WTC11 (cell line): ENCODE results near the gene FBXL13. TPM values are rescaled to one million over a fixed set of nuclear protein-coding genes. Genes with fewer than 3 reads are reported as not detected.

ENCODE experiments used
- ATAC-seq: fragments of 200-7000 bp; cut with Tn5 transposase; 2 replicates; pipeline ENCODE4 v1.10.0; 2021; ENCODE audit warnings: mild to moderate bottlenecking, moderate library complexity
- CTCF ChIA-PET: fragments of 300-600 bp; sonication (Branson Sonifier 250); formaldehyde crosslinking; loops from one replicate; lab custom pipeline; 2021; ENCODE audit warnings: antibody characterized with exemption; lab: Charles Lee
- POLR2A ChIA-PET: fragments of 350-600 bp; sonication (Branson Sonifier 250); formaldehyde crosslinking; loops from one replicate; lab custom pipeline; 2021; ENCODE audit warnings: antibody characterized with exemption; lab: Charles Lee
- DNase-seq: peaks from one replicate; pipeline ENCODE4 v3.0.0; 2021; ENCODE audit warnings: low spot score
- H3K27ac Mint-ChIP-seq: 2 replicates; pipeline ENCODE4 v1.8.0; 2021; ENCODE audit warnings: mixed read lengths
- H3K27me3 Mint-ChIP-seq: 2 replicates; pipeline ENCODE4 v1.8.0; 2021; ENCODE audit warnings: low read depth, mild to moderate bottlenecking, moderate library complexity, mixed read lengths
- H3K36me3 Mint-ChIP-seq: 2 replicates; pipeline ENCODE4 v1.8.0; 2021; ENCODE audit warnings: mixed read lengths
- H3K4me1 Mint-ChIP-seq: 2 replicates; pipeline ENCODE4 v1.8.0; 2022; ENCODE audit warnings: mixed read lengths
- H3K4me3 Mint-ChIP-seq: 2 replicates; pipeline ENCODE4 v1.8.0; 2021; ENCODE audit warnings: mild to moderate bottlenecking, moderate library complexity, mixed read lengths
- H3K9me3 Mint-ChIP-seq: 2 replicates; pipeline ENCODE4 v1.8.0; 2021; ENCODE audit warnings: mixed read lengths
- GABPB1 ChIP-seq: sonication (generic); formaldehyde crosslinking; IDR thresholded peaks from 2 replicates; pipeline ENCODE4 v1.8.1; 2023; ENCODE audit warnings: mild to moderate bottlenecking, missing genetic modification reagents
- HMGA2 ChIP-seq: fragments of 250-450 bp; sonication (Bioruptor Pico); IDR thresholded peaks from 2 replicates; pipeline ENCODE4 v1.4.0; 2021; ENCODE audit warnings: mild to moderate bottlenecking, moderate library complexity
- KAT7 ChIP-seq: sonication (generic); formaldehyde crosslinking; IDR thresholded peaks from 2 replicates; pipeline ENCODE4 v1.8.1; 2023; ENCODE audit warnings: missing genetic modification reagents, mild to moderate bottlenecking, borderline replicate concordance
- MYBL2 ChIP-seq: sonication (generic); formaldehyde crosslinking; IDR thresholded peaks from 2 replicates; pipeline ENCODE4 v1.8.1; 2023; ENCODE audit warnings: mild to moderate bottlenecking, moderate library complexity, missing genetic modification reagents
- NFYB ChIP-seq: sonication (generic); formaldehyde crosslinking; conservative IDR thresholded peaks from 2 replicates; pipeline ENCODE4 v1.8.0; 2022; ENCODE audit warnings: low read depth, missing genetic modification reagents
- RELA ChIP-seq: sonication (generic); formaldehyde crosslinking; IDR thresholded peaks from 2 replicates; pipeline ENCODE4 v1.8.1; 2022; ENCODE audit warnings: missing genetic modification reagents, mild to moderate bottlenecking, borderline replicate concordance
- TEAD4 ChIP-seq: sonication (generic); formaldehyde crosslinking; IDR thresholded peaks from 2 replicates; pipeline ENCODE4 v1.8.0; 2022; ENCODE audit warnings: mild to moderate bottlenecking, missing genetic modification reagents
- ZBTB21 ChIP-seq: sonication (generic); formaldehyde crosslinking; IDR thresholded peaks from 2 replicates; pipeline ENCODE4 v1.8.1; 2023; ENCODE audit warnings: mild to moderate bottlenecking, missing genetic modification reagents, borderline replicate concordance
- ZNF423 ChIP-seq: fragments of 250-450 bp; sonication (Bioruptor Pico); IDR thresholded peaks from 2 replicates; pipeline ENCODE4 v2.1.2; 2022; ENCODE audit warnings: mild to moderate bottlenecking, moderate library complexity
- total RNA-seq: library from RNA; stranded (reverse); gene quantifications from 3 replicates; pipeline ENCODE4 v1.2.3, GENCODE V29; 2021
- TF ChIP-seq, protein P1 (sequence below): fragments of 250-450 bp; sonication (Bioruptor Pico); IDR thresholded peaks from 2 replicates; pipeline ENCODE4 v1.9.0; 2021; ENCODE audit warnings: mild to moderate bottlenecking
- TF ChIP-seq, protein P2 (sequence below): sonication (generic); formaldehyde crosslinking; IDR thresholded peaks from 2 replicates; pipeline ENCODE4 v1.8.0; 2022; ENCODE audit warnings: mild to moderate bottlenecking, missing genetic modification reagents
- TF ChIP-seq, protein P3 (sequence below): sonication (generic); formaldehyde crosslinking; conservative IDR thresholded peaks from 2 replicates; pipeline ENCODE4 v1.8.1; 2023; ENCODE audit warnings: mild to moderate bottlenecking, low read depth, missing genetic modification reagents, moderate library complexity
- TF ChIP-seq, protein P4 (sequence below): sonication (generic); formaldehyde crosslinking; IDR thresholded peaks from 2 replicates; pipeline ENCODE4 v1.8.1; 2022; ENCODE audit warnings: mild to moderate bottlenecking, missing genetic modification reagents, moderate library complexity, borderline replicate concordance
- TF ChIP-seq, protein P5 (sequence below): fragments of 250-450 bp; sonication (Bioruptor Pico); conservative IDR thresholded peaks from 2 replicates; pipeline ENCODE4 v1.9.0; 2021; ENCODE audit warnings: mild to moderate bottlenecking

Gene FBXL13
- total RNA-seq, 1 experiment from 2014 or later = 1.7 TPM

DNA sequence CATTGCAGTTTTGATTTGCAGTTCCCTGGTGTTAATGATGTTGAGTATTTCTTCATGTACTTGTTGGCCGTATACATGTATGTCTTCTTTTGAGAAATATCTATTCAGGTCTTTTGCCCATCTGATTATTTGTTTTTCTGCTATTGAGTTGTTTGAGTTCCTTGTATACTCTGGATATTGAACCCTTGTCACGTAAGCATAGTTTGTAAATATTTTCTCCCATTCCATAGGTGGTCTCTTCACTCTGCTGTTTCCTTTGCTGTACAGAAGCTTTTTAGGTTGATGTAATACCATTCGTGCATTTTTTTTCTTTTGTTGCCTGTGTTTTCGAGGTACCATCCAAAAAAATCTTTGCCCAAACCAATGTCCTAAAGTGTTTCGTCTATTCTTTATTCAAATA, 205.4 kb downstream of the FBXL13 start (continued):
- TF ChIP-seq, protein P1, sequence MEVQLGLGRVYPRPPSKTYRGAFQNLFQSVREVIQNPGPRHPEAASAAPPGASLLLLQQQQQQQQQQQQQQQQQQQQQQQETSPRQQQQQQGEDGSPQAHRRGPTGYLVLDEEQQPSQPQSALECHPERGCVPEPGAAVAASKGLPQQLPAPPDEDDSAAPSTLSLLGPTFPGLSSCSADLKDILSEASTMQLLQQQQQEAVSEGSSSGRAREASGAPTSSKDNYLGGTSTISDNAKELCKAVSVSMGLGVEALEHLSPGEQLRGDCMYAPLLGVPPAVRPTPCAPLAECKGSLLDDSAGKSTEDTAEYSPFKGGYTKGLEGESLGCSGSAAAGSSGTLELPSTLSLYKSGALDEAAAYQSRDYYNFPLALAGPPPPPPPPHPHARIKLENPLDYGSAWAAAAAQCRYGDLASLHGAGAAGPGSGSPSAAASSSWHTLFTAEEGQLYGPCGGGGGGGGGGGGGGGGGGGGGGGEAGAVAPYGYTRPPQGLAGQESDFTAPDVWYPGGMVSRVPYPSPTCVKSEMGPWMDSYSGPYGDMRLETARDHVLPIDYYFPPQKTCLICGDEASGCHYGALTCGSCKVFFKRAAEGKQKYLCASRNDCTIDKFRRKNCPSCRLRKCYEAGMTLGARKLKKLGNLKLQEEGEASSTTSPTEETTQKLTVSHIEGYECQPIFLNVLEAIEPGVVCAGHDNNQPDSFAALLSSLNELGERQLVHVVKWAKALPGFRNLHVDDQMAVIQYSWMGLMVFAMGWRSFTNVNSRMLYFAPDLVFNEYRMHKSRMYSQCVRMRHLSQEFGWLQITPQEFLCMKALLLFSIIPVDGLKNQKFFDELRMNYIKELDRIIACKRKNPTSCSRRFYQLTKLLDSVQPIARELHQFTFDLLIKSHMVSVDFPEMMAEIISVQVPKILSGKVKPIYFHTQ = no peak

DNA sequence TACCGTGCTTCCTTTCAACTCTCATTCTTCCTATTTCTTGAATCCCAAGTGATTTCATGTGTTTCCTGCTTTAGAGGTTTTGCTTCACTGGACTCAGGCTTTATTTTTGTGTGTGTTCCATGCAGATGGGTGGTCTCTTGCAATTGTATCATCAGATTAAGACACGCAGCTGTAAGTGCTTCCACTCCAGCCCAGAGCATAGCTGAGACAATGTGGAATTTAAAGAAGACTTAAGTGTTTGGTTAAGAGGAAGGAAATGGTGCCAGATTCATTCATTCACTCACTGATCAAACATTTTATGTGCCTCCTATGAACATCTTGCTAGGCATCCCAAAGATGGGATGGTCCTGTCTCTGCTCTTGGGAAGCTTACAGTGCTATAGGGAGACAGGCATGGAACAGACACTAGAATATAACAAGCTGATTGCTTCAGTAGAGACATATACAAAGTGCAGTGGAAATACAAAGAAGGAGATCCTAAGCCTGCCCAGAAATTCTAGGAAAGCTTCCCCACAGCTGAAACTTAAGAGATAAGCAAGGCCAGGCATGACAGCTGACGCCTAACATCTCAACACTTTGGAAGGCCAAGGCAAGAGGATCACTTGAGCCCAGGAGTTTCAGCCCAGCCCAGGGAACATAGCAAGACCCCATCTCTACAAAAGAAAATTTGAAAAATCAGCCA, 207.9 kb downstream of the FBXL13 start:
- TF ChIP-seq, protein P2, sequence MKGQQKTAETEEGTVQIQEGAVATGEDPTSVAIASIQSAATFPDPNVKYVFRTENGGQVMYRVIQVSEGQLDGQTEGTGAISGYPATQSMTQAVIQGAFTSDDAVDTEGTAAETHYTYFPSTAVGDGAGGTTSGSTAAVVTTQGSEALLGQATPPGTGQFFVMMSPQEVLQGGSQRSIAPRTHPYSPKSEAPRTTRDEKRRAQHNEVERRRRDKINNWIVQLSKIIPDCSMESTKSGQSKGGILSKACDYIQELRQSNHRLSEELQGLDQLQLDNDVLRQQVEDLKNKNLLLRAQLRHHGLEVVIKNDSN (CRISPR knock-in tag) = no peak
- TF ChIP-seq NFYB (CRISPR knock-in tag) = no peak
- no peak for TF ChIP-seq GABPB1 (CRISPR knock-in tag)
- TF ChIP-seq, protein P3, sequence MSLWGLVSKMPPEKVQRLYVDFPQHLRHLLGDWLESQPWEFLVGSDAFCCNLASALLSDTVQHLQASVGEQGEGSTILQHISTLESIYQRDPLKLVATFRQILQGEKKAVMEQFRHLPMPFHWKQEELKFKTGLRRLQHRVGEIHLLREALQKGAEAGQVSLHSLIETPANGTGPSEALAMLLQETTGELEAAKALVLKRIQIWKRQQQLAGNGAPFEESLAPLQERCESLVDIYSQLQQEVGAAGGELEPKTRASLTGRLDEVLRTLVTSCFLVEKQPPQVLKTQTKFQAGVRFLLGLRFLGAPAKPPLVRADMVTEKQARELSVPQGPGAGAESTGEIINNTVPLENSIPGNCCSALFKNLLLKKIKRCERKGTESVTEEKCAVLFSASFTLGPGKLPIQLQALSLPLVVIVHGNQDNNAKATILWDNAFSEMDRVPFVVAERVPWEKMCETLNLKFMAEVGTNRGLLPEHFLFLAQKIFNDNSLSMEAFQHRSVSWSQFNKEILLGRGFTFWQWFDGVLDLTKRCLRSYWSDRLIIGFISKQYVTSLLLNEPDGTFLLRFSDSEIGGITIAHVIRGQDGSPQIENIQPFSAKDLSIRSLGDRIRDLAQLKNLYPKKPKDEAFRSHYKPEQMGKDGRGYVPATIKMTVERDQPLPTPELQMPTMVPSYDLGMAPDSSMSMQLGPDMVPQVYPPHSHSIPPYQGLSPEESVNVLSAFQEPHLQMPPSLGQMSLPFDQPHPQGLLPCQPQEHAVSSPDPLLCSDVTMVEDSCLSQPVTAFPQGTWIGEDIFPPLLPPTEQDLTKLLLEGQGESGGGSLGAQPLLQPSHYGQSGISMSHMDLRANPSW (CRISPR knock-in tag) = no peak
- TF ChIP-seq MYBL2 = no peak
- TF ChIP-seq ZNF423 (CRISPR knock-in tag) = no peak
- no peak for TF ChIP-seq TEAD4 (CRISPR knock-in tag)
- TF ChIP-seq KAT7 (CRISPR knock-in tag) = no peak
- TF ChIP-seq, protein P4, sequence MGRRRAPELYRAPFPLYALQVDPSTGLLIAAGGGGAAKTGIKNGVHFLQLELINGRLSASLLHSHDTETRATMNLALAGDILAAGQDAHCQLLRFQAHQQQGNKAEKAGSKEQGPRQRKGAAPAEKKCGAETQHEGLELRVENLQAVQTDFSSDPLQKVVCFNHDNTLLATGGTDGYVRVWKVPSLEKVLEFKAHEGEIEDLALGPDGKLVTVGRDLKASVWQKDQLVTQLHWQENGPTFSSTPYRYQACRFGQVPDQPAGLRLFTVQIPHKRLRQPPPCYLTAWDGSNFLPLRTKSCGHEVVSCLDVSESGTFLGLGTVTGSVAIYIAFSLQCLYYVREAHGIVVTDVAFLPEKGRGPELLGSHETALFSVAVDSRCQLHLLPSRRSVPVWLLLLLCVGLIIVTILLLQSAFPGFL (CRISPR knock-in tag) = no peak
- Mint-ChIP-seq H3K36me3 (no peaks in the 10 kb centered on the region), H3K9me3 (no peaks in the 10 kb centered on the region), H3K27me3 (no peaks in the 10 kb centered on the region; the same call in 1 of the 2 replicates), H3K4me1 (no peaks in the 10 kb centered on the region), H3K27ac (no peak overlapping the region), H3K4me3 (no peak overlapping the region)
- ChIA-PET CTCF (no interaction called here), POLR2A (no interaction called here)
- DNase-seq = no peak
- no peak for ATAC-seq

DNA sequence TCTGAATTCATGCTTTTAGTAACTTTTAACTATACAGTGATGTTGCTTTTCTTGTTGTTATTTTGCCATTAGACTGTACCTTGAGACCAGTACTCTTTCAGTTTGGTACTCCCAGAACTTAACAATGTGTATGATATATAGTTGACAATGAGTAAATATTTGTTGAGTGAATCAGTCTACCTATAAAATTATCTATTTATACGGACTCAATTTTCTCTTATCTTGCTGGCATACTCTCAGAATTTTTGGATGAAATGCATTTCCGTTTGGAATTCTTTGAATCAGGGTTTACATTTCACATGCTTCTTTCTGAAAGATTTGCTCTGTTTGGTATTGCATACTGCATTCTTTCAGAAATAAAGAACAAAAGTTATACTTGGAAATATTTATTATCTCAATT, 209.6 kb downstream of the FBXL13 start:
- ChIA-PET POLR2A (no interaction called here), CTCF (no interaction called here)
- H3K27me3 Mint-ChIP-seq = no peaks in the 10 kb centered on the region
- H3K27ac Mint-ChIP-seq = no peak overlapping the region
- peaks cover under 1% of the 10 kb centered on the region; the same call in 1 of the 2 replicates for H3K4me1 Mint-ChIP-seq
- H3K36me3 Mint-ChIP-seq = no peaks in the 10 kb centered on the region
- no peaks in the 10 kb centered on the region for H3K9me3 Mint-ChIP-seq
- TF ChIP-seq, protein P5, sequence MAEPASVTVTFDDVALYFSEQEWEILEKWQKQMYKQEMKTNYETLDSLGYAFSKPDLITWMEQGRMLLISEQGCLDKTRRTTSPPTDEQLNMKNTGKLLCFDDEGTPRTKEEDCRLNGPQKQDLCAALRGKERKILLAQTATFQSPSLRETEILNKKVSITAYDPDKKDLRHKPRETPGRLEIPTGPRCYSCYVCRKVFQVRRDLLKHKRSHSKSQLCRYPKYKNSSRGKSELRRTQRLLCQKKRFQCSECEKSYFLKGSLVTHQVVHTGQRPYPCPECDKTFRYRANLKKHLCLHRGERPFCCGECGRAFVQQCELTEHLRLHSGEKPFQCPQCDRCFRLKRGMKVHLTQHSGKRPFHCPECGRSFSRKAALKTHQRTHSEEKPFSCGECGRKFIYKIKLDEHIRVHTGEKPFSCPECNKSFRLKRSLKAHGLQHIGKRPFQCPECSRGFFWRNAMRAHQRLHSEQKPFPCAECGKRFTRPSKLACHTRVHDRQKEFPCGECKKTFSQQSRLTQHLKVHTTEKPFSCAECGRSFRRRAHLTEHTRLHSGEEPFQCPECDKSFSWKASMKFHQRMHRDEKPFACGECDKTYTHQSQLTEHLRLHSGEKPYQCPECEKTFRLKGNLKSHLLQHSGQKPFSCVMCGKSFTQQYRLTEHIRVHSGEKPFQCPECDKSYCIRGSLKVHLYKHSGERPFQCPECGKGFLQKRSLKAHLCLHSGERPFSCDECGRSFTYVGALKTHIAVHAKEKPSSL (CRISPR knock-in tag) = no peak
- TF ChIP-seq ZNF423 (CRISPR knock-in tag) (no peak), ZBTB21 (no peak), HMGA2 (CRISPR knock-in tag) (no peak), RELA (no peak)
- H3K4me3 Mint-ChIP-seq = no peak overlapping the region
- ATAC-seq = no peak
- DNase-seq = no peak
